SU-DHL-6 (cell line): ENCODE measurements around the gene LRRC7.

ENCODE experiments used
- H2AFZ ChIP-seq: fragments of 200-600 bp; sonication (generic); 2 replicates; pipeline ENCODE4 v1.6.1; 2014; ENCODE audit warnings: low read depth, mild to moderate bottlenecking, moderate library complexity, mixed read lengths, antibody characterized with exemption, low read length; ENCODE audit not compliant: severe bottlenecking
- H3F3A ChIP-seq: fragments of 200-600 bp; shearing (Covaris generic); 2 replicates; pipeline ENCODE4 v1.6.0; 2016; ENCODE audit warnings: antibody characterized with exemption, mild to moderate bottlenecking; ENCODE audit not compliant: insufficient read depth
- H3K27ac ChIP-seq: fragments of 200-600 bp; sonication (generic); 2 replicates; pipeline ENCODE4 v1.5.1; 2016; ENCODE audit warnings: low read depth, mild to moderate bottlenecking, low read length, moderate library complexity, mixed read lengths
- H3K27me3 ChIP-seq: fragments of 200-600 bp; sonication (generic), shearing (Covaris generic); 2 replicates; pipeline ENCODE4 v1.6.0; 2014; ENCODE audit warnings: mild to moderate bottlenecking, low read length
- H3K36me3 ChIP-seq: fragments of 200-600 bp; sonication (generic); 2 replicates; pipeline ENCODE4 v1.6.1; 2014; ENCODE audit warnings: mild to moderate bottlenecking, low read length, mixed read lengths
- H3K4me2 ChIP-seq: fragments of 300-600, 200-600 bp; shearing (Covaris generic), sonication (generic); 2 replicates; pipeline ENCODE4 v1.6.0; 2014; ENCODE audit warnings: low read length, low read depth, mild to moderate bottlenecking; ENCODE audit not compliant: poor library complexity, severe bottlenecking
- H3K4me3 ChIP-seq: fragments of 200-600 bp; sonication (generic); 2 replicates; pipeline ENCODE4 v1.5.1; 2014; ENCODE audit warnings: antibody characterized with exemption, low read length, mild to moderate bottlenecking, mixed read lengths; ENCODE audit not compliant: insufficient read depth, poor library complexity, severe bottlenecking
- H3K79me2 ChIP-seq: fragments of 200-600 bp; sonication (generic); 2 replicates; pipeline ENCODE4 v1.6.1; 2014; ENCODE audit warnings: mild to moderate bottlenecking, low read length, moderate library complexity; ENCODE audit not compliant: insufficient read depth
- H3K9ac ChIP-seq: fragments of 200-600 bp; sonication (generic); 2 replicates; pipeline ENCODE4 v1.7.0; 2014; ENCODE audit warnings: mild to moderate bottlenecking, low read length
- H3K9me2 ChIP-seq: fragments of 200-600 bp; sonication (generic); replicated peaks from 2 replicates; pipeline ENCODE4 v1.6.1; 2014; ENCODE audit warnings: low read length; ENCODE audit not compliant: insufficient read depth
- H3K9me3 ChIP-seq: fragments of 200-600 bp; sonication (generic); 2 replicates; pipeline ENCODE4 v1.6.1; 2014; ENCODE audit warnings: low read length, mixed read lengths; ENCODE audit not compliant: insufficient read depth
- H4K20me1 ChIP-seq: fragments of 200-600 bp; sonication (generic); 2 replicates; pipeline ENCODE4 v1.6.1; 2014; ENCODE audit warnings: low read depth, mild to moderate bottlenecking, antibody characterized with exemption, low read length, moderate library complexity, mixed read lengths
- EZH2phosphoT487 ChIP-seq: fragments of 200-600 bp; sonication (generic), shearing (Covaris generic); conservative IDR thresholded peaks from 2 replicates; pipeline ENCODE4 v1.6.1; 2018; ENCODE audit warnings: mild to moderate bottlenecking, antibody characterized with exemption, low read length, moderate library complexity, mixed read lengths
- TF ChIP-seq, protein P1 (sequence below): fragments of 200-600 bp; sonication (generic); IDR thresholded peaks from one replicate; pipeline ENCODE4 v1.5.1; 2017; ENCODE audit warnings: antibody characterized with exemption, mild to moderate bottlenecking, low read length, moderate library complexity; ENCODE audit not compliant: insufficient read depth, poor library complexity, severe bottlenecking

LRRC7 gene

DNA sequence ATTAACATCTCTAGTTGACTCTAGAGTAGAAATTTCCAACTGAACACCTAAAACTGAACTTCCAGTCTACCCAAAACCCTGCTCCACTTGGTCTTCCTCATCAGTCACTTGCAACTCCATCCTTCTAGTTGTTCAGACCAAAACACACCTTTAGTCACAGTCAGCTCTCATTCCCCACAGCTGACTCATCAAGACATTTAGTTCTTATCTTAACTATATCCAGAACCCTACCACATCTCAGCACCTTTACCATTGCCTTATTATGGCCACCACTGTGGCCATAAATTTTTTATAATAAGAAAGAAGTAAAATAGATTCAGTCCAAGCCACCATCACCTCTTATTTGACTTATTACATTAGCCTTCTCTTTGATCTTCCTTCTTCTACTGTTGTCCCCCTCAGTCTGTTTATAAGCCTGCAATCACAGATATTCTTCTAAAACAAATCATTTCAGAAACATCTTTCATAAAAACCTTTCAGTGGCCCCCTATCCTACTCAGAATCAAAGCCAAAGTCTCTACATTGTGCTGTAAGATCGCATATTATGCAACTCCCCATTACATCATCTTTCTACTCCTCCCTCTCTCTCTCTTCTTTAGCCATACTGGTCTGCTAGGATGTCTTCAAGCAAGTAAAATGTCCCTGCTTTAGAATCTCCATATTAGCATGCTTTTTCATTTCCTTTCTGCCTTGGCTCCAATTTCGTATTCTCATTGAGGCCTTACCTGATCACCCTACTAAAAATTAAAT is 361.8 kb downstream of the LRRC7 start:
- no peaks in the 10 kb centered on the region for H3K9me2 ChIP-seq
- no peak for TF ChIP-seq EZH2phosphoT487
- TF ChIP-seq, protein P1, sequence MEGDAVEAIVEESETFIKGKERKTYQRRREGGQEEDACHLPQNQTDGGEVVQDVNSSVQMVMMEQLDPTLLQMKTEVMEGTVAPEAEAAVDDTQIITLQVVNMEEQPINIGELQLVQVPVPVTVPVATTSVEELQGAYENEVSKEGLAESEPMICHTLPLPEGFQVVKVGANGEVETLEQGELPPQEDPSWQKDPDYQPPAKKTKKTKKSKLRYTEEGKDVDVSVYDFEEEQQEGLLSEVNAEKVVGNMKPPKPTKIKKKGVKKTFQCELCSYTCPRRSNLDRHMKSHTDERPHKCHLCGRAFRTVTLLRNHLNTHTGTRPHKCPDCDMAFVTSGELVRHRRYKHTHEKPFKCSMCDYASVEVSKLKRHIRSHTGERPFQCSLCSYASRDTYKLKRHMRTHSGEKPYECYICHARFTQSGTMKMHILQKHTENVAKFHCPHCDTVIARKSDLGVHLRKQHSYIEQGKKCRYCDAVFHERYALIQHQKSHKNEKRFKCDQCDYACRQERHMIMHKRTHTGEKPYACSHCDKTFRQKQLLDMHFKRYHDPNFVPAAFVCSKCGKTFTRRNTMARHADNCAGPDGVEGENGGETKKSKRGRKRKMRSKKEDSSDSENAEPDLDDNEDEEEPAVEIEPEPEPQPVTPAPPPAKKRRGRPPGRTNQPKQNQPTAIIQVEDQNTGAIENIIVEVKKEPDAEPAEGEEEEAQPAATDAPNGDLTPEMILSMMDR = no peak
- no peak overlapping the region for H3K4me2 ChIP-seq
- no peak overlapping the region for H3K9ac ChIP-seq
- no peaks in the 10 kb centered on the region for H3K79me2 ChIP-seq
- H3K9me3 ChIP-seq = no peaks in the 10 kb centered on the region
- no peaks in the 10 kb centered on the region for H4K20me1 ChIP-seq
- no peaks in the 10 kb centered on the region for H3F3A ChIP-seq
- no peaks in the 10 kb centered on the region for H3K27me3 ChIP-seq
- H3K36me3 ChIP-seq = no peaks in the 10 kb centered on the region
- no peak overlapping the region for H3K4me3 ChIP-seq
- no peak overlapping the region for H2AFZ ChIP-seq
- H3K27ac ChIP-seq = no peak overlapping the region

DNA sequence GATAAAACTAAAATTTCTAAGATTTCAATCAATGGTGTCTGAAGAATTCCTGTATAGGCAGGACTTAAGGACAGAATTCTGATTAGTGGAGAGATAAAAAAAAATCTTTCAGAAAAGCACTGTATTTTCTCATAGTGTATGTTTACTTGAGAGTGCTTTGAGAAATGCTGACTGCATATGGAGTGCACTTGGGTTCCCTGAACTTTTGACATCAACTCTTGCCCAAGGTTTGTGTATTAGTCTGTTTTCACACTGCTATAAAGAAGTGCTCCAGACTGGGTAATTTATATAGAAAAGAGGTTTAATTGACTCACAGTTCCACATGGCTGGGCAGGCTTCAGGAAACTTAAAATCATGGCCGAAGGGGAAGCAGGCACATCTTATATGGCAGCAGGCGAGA is 362.7 kb downstream of the LRRC7 start:
- H3K4me3 ChIP-seq = no peak overlapping the region
- no peaks in the 10 kb centered on the region for H3F3A ChIP-seq
- H3K9me3 ChIP-seq = no peaks in the 10 kb centered on the region
- no peaks in the 10 kb centered on the region for H3K79me2 ChIP-seq
- H3K9ac ChIP-seq = no peak overlapping the region
- H3K4me2 ChIP-seq = no peak overlapping the region
- no peaks in the 10 kb centered on the region for H3K27me3 ChIP-seq
- no peaks in the 10 kb centered on the region for H3K9me2 ChIP-seq
- H3K36me3 ChIP-seq = no peaks in the 10 kb centered on the region
- no peak overlapping the region for H2AFZ ChIP-seq
- TF ChIP-seq EZH2phosphoT487 = no peak
- TF ChIP-seq, protein P1 = no peak
- no peaks in the 10 kb centered on the region for H4K20me1 ChIP-seq
- H3K27ac ChIP-seq = no peak overlapping the region

DNA sequence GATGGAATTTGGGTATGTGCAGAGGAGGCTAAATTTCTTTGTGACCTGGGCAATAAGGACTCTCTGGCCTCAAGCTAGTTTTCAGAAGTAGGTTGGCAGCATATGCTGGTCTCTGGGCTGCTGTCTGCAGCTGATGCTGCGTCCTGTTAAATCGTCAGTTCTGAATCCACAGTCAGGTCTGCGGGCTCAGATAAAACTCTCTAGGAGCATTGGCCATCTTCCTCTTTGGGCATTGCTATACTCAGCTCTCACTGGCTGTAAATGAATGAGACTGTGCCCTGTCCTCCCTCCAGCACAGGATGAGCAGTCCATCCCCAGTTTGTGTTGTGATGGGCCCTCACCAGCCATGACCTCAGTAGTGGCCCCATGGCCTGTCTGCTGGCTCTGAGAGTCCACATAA is 365.0 kb downstream of the LRRC7 start:
- H3F3A ChIP-seq = no peaks in the 10 kb centered on the region
- H3K27me3 ChIP-seq = no peaks in the 10 kb centered on the region
- H3K4me2 ChIP-seq = no peak overlapping the region
- no peak overlapping the region for H3K4me3 ChIP-seq
- no peak overlapping the region for H2AFZ ChIP-seq
- no peak overlapping the region for H3K27ac ChIP-seq
- TF ChIP-seq EZH2phosphoT487 = no peak
- TF ChIP-seq, protein P1 = no peak
- H3K79me2 ChIP-seq = no peaks in the 10 kb centered on the region
- no peaks in the 10 kb centered on the region for H3K9me3 ChIP-seq
- no peaks in the 10 kb centered on the region for H4K20me1 ChIP-seq
- no peak overlapping the region for H3K9ac ChIP-seq
- H3K9me2 ChIP-seq = no peaks in the 10 kb centered on the region; the same call in 1 of the 2 replicates
- H3K36me3 ChIP-seq = no peaks in the 10 kb centered on the region
